Cardiac fibroblast (primary cell): ENCODE measurements around the gene SPAG4.

Experiments used
- DNase-seq, 2 donors: peaks; one replicate each; pipeline versions ENCODE4 v3.0.0 to v3.0.0-alpha.2; 2010; ENCODE audit warnings: low read depth in 2 of 2
- H3K4me3 ChIP-seq, 2 donors: replicated peaks in 1 of 2; 1 replicate in 1 of 2; 2 replicates in 1 of 2; pipeline ENCODE4 v1.5.1; 2011; ENCODE audit warnings: low read depth in 2 of 2, low read length in 2 of 2, mild to moderate bottlenecking in 2 of 2, moderate library complexity in 1 of 2
- CTCF ChIP-seq: IDR thresholded peaks from one replicate; pipeline ENCODE4 v1.5.1; 2011; ENCODE audit warnings: low read depth, mild to moderate bottlenecking, low read length, inconsistent platforms

The SPAG4 gene

GRCh38 chr20:35653893-35654292 lies 38.3 kb downstream of the SPAG4 start:
- no peak for TF ChIP-seq CTCF
- no peak for DNase-seq
- H3K4me3 ChIP-seq: no peak overlapping the region

- H3K4me3 ChIP-seq: no peak overlapping the region
- TF ChIP-seq CTCF: no peak
- DNase-seq: no peak
Measured at GRCh38 chr20:35654415-35654814, 38.8 kb downstream of the SPAG4 start.

GRCh38 chr20:35657271-35657670 lies 41.6 kb downstream of the SPAG4 start:
- DNase-seq: no peak
- no peak overlapping the region for H3K4me3 ChIP-seq
- TF ChIP-seq CTCF: no peak

- H3K4me3 ChIP-seq: no peak overlapping the region
- DNase-seq: no peak
- no peak for TF ChIP-seq CTCF
Measured at GRCh38 chr20:35660122-35660937, 44.7 kb downstream of the SPAG4 start.

- no peak for TF ChIP-seq CTCF
- no peak overlapping the region for H3K4me3 ChIP-seq
- DNase-seq: peak in 1 of 2 donors; percentile 23
Measured at GRCh38 chr20:35661053-35661452, 45.4 kb downstream of the SPAG4 start.

- TF ChIP-seq CTCF: no peak
- peak overlapping the region in 1 of 2 donors; percentile 1 for H3K4me3 ChIP-seq
- DNase-seq: no peak
Measured at GRCh38 chr20:35661908-35662307, 46.3 kb downstream of the SPAG4 start.
